HEK293T (cell line): ENCODE data around the gene DLG2.

Experiments used
- CTCF ChIA-PET: fragments of 350-600 bp; formaldehyde crosslinking; extraction: SDS; loops from one replicate; lab custom pipeline; 2021; ENCODE audit warnings: antibody characterized with exemption, inconsistent platforms; lab: Yijun Ruan, JAX
- POLR2A ChIA-PET: fragments of 350-600 bp; formaldehyde crosslinking; extraction: SDS; loops from one replicate; lab custom pipeline; 2020; ENCODE audit warnings: antibody characterized with exemption, inconsistent platforms; lab: Yijun Ruan, JAX
- DNase-seq: peaks from one replicate; pipeline ENCODE4 v3.0.0; 2012; ENCODE audit warnings: mixed read lengths; ENCODE audit errors: extremely low spot score
- ARNT ChIP-seq: fragments of 450-650 bp; IDR thresholded peaks from 2 replicates; pipeline ENCODE4 v1.6.1; 2017; ENCODE audit warnings: mild to moderate bottlenecking
- BHLHE40 ChIP-seq: fragments of 450-650 bp; IDR thresholded peaks from 2 replicates; pipeline ENCODE4 v1.6.1; 2016; ENCODE audit warnings: mild to moderate bottlenecking, moderate library complexity, borderline replicate concordance
- CTBP1 ChIP-seq: fragments of 450-650 bp; IDR thresholded peaks from 2 replicates; pipeline ENCODE4 v1.6.1; 2016; ENCODE audit warnings: borderline replicate concordance
- ELF4 ChIP-seq: fragments of 450-650 bp; IDR thresholded peaks from 2 replicates; pipeline ENCODE4 v1.6.1; 2017; ENCODE audit warnings: antibody characterized with exemption
- FOXA1 ChIP-seq: fragments of 450-650 bp; IDR thresholded peaks from 2 replicates; pipeline ENCODE4 v1.6.1; 2016; ENCODE audit warnings: mild to moderate bottlenecking
- FOXK2 ChIP-seq: fragments of 450-650 bp; IDR thresholded peaks from 2 replicates; pipeline ENCODE4 v1.6.1; 2016; ENCODE audit warnings: mild to moderate bottlenecking
- FOXM1 ChIP-seq: fragments of 450-650 bp; IDR thresholded peaks from 2 replicates; pipeline ENCODE4 v1.6.1; 2017; ENCODE audit warnings: mild to moderate bottlenecking, borderline replicate concordance
- HDGF ChIP-seq: fragments of 450-650 bp; IDR thresholded peaks from 2 replicates; pipeline ENCODE4 v1.6.1; 2017; ENCODE audit warnings: antibody characterized with exemption, borderline replicate concordance
- L3MBTL2 ChIP-seq: fragments of 450-650 bp; conservative IDR thresholded peaks from 2 replicates; pipeline ENCODE4 v1.6.1; 2016; ENCODE audit warnings: mild to moderate bottlenecking
- LEF1 ChIP-seq: fragments of 450-650 bp; IDR thresholded peaks from 2 replicates; pipeline ENCODE4 v1.6.1; 2017; ENCODE audit warnings: mild to moderate bottlenecking, borderline replicate concordance
- NFRKB ChIP-seq: fragments of 450-650 bp; IDR thresholded peaks from 2 replicates; pipeline ENCODE4 v1.6.1; 2016; ENCODE audit warnings: mild to moderate bottlenecking, moderate library complexity
- PKNOX1 ChIP-seq: fragments of 450-650 bp; IDR thresholded peaks from 2 replicates; pipeline ENCODE4 v1.6.1; 2016
- SP1 ChIP-seq: fragments of 450-650 bp; IDR thresholded peaks from 2 replicates; pipeline ENCODE4 v1.6.1; 2017
- SUZ12 ChIP-seq: fragments of 450-650 bp; IDR thresholded peaks from 2 replicates; pipeline ENCODE4 v1.6.1; 2016; ENCODE audit warnings: mild to moderate bottlenecking
- TARDBP ChIP-seq: fragments of 450-650 bp; IDR thresholded peaks from 2 replicates; pipeline ENCODE4 v1.6.1; 2016
- ZNF384 ChIP-seq: fragments of 450-650 bp; IDR thresholded peaks from 2 replicates; pipeline ENCODE4 v1.6.1; 2016

DLG2 gene

GRCh38 chr11:83635166-83635565, 1992.0 kb downstream of the DLG2 start:
- no peak for DNase-seq
- no peak for TF ChIP-seq CTBP1
- ChIA-PET POLR2A (no interaction called here), CTCF (no interaction called here)

- TF ChIP-seq ARNT = no peak
- TF ChIP-seq CTBP1 = no peak
- no peak for TF ChIP-seq TARDBP
- TF ChIP-seq L3MBTL2 = no peak
- TF ChIP-seq BHLHE40 = no peak
- TF ChIP-seq PKNOX1 = no peak
- no peak for TF ChIP-seq LEF1
- TF ChIP-seq NFRKB = no peak
- TF ChIP-seq FOXA1 = no peak
- no peak for TF ChIP-seq SP1
- no peak for TF ChIP-seq ZNF384
- no peak for TF ChIP-seq SUZ12
- TF ChIP-seq ELF4 = no peak
- TF ChIP-seq HDGF = no peak
- TF ChIP-seq FOXK2 = no peak
- no peak for TF ChIP-seq FOXM1
- ChIA-PET CTCF (no interaction called here), POLR2A (no interaction called here)
- DNase-seq = no peak
These were observed 1996.9 kb downstream of the DLG2 start for GRCh38 chr11:83630211-83630610.

GRCh38 chr11:83629775-83630174, 1997.4 kb downstream of the DLG2 start:
- DNase-seq = no peak
- ChIA-PET POLR2A (no interaction called here), CTCF (no interaction called here)
- no peak for TF ChIP-seq ZNF384
- no peak for TF ChIP-seq ARNT
- TF ChIP-seq CTBP1 = no peak
- no peak for TF ChIP-seq SUZ12
- no peak for TF ChIP-seq HDGF
- TF ChIP-seq FOXA1 = no peak
- TF ChIP-seq ELF4 = no peak
- TF ChIP-seq SP1 = no peak
- no peak for TF ChIP-seq BHLHE40
- no peak for TF ChIP-seq L3MBTL2
- TF ChIP-seq PKNOX1 = no peak
- TF ChIP-seq NFRKB = no peak
- no peak for TF ChIP-seq FOXK2
- TF ChIP-seq LEF1 = no peak
- TF ChIP-seq TARDBP = no peak
- TF ChIP-seq FOXM1 = no peak

- ChIA-PET POLR2A (no interaction called here), CTCF (no interaction called here)
- no peak for DNase-seq
- TF ChIP-seq FOXK2 (no peak), SP1 (no peak), HDGF (no peak), BHLHE40 (no peak), SUZ12 (no peak), L3MBTL2 (no peak), ARNT (no peak), FOXA1 (no peak), TARDBP (no peak), PKNOX1 (no peak)
These were observed 1998.4 kb downstream of the DLG2 start for GRCh38 chr11:83628622-83629355.

- ChIA-PET CTCF (no interaction called here), POLR2A (no interaction called here)
- TF ChIP-seq FOXA1 = no peak
- TF ChIP-seq NFRKB = no peak
- no peak for TF ChIP-seq FOXK2
- TF ChIP-seq LEF1 = no peak
- no peak for TF ChIP-seq ELF4
- TF ChIP-seq SP1 = no peak
- no peak for TF ChIP-seq SUZ12
- TF ChIP-seq FOXM1 = no peak
- TF ChIP-seq BHLHE40 = no peak
- TF ChIP-seq L3MBTL2 = no peak
- TF ChIP-seq ZNF384 = no peak
- TF ChIP-seq TARDBP = no peak
- no peak for TF ChIP-seq ARNT
- no peak for TF ChIP-seq HDGF
- TF ChIP-seq PKNOX1 = no peak
- TF ChIP-seq CTBP1 = no peak
- no peak for DNase-seq
These were observed 2001.8 kb downstream of the DLG2 start for GRCh38 chr11:83625336-83625735.

- POLR2A ChIA-PET = no interaction called here
- DNase-seq = no peak
- CTCF ChIA-PET = no interaction called here
- no peak for TF ChIP-seq BHLHE40
- no peak for TF ChIP-seq SUZ12
- TF ChIP-seq FOXA1 = no peak
- TF ChIP-seq ELF4 = no peak
- no peak for TF ChIP-seq HDGF
- TF ChIP-seq NFRKB = no peak
- no peak for TF ChIP-seq ARNT
- TF ChIP-seq PKNOX1 = no peak
- no peak for TF ChIP-seq FOXM1
These were observed 2009.5 kb downstream of the DLG2 start for GRCh38 chr11:83617671-83618070.
